ENCODE measurements around the gene MCM7.
A peak's percentile ranks its signal among the peaks of the same experiment; 100 is the strongest.
"Not testable (repeated sequence)": the region's sequence is repeated elsewhere in the genome, so short reads cannot be mapped to it uniquely, and the experiment has no call there.

Gene MCM7

GRCh38 chr7:100101016-100101862 lies at the start of gene MCM7, which contains the start of gene AP4M1:
Gene MCM7 (minus strand): TSS chr7:100101397. CDS start chr7:100101294, 103 bp downstream.
Gene AP4M1 (plus strand): TSS chr7:100101643. CDS start chr7:100101715, 72 bp downstream.
- peak; percentile 99 for DNase-seq (ENCODE audit: low spot score)

DNA sequence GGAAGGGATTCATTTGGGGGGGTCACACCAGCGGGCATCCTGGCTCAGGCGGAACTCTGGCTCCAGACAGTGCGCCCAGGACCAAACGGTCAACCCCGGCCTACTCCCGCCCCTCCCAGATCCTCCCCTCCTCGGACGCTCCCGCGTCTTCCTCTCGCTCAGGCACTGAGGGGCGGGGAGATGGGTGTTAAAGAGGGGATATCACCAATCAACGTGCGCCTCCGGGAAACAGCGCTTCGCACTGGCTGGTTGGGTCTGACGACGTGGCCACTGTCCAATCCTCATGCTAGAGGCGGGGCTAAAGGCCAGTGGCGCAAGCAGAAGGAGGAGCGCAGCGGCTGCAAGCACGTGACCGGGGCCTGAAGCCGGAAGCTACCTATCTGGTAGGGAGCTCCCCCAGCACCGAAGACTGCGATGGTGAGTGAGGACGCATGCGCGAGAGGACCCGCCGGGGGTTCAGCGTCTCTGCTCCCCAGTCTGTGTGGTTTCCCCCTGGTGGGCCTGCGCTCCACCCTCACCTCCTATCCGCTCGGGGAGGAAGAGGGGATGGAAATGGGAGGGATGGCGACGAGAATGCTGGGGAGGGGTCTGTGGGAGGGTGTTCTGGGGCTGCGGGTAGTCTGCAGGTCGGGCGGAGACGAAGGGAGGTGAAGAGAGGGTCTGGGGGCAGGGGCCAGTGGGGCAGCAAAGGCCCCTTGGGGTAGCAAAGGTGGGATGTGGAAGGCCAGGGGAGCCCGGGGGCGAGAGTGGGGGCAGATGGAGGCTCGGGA lies 47.5 kb upstream of the MCM7 start, which contains the start of gene LAMTOR4:
TSS of gene LAMTOR4 (plus strand) at position 360 of the 770 bp plus-strand sequence. CDS start at position 415, 55 bp downstream.
- peak; percentile 100 for DNase-seq (ENCODE audit: low spot score)

GRCh38 chr7:100148225-100148558 lies 47.0 kb upstream of the MCM7 start:
- DNase-seq (ENCODE audit: low spot score), result no peak

DNA sequence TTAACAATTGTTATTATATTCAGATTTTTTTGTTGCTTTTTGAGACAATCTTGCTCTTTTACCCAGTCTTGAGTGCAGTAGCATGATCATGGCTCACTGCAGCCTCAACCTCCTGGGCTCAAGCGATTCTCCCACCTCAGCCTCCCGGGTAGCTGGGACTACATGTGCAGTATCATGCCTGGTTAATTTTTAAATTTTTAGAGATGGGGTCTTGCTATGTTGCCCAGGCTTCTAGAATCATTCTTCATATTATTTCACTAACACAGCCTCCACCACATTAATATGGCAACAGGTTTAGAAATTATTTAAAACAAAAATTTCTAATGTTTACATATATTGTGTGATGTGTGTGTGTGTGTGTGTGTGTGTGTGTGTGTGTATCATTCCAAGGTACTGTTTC lies 46.1 kb upstream of the MCM7 start:
- no peak for DNase-seq (ENCODE audit: low spot score)

- not testable (repeated sequence) for DNase-seq (ENCODE audit: low spot score)
These were observed 45.2 kb upstream of the MCM7 start for GRCh38 chr7:100146350-100146749.

- DNase-seq (ENCODE audit: low spot score), result no peak
These were observed 41.3 kb upstream of the MCM7 start for GRCh38 chr7:100142461-100142860.

DNA sequence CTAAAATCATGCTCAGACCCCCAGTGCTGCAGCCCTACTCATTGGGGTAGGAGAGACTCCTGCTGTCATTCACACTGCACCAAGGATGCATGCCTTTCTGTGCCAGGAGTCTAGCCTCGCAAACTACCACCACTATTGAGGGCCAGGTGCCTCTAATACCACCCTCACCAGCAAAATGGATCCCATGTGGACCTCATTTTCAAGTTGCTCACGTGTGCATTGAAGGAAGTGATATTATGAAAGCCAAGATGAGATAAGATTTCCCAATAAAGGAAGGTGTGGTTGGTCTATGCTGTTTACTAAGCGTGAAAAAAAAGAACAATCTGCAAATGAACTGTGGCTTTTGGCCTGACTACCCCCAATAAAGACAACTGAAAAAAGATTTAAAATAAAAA lies 40.4 kb upstream of the MCM7 start:
- no peak for DNase-seq (ENCODE audit: low spot score)

DNA sequence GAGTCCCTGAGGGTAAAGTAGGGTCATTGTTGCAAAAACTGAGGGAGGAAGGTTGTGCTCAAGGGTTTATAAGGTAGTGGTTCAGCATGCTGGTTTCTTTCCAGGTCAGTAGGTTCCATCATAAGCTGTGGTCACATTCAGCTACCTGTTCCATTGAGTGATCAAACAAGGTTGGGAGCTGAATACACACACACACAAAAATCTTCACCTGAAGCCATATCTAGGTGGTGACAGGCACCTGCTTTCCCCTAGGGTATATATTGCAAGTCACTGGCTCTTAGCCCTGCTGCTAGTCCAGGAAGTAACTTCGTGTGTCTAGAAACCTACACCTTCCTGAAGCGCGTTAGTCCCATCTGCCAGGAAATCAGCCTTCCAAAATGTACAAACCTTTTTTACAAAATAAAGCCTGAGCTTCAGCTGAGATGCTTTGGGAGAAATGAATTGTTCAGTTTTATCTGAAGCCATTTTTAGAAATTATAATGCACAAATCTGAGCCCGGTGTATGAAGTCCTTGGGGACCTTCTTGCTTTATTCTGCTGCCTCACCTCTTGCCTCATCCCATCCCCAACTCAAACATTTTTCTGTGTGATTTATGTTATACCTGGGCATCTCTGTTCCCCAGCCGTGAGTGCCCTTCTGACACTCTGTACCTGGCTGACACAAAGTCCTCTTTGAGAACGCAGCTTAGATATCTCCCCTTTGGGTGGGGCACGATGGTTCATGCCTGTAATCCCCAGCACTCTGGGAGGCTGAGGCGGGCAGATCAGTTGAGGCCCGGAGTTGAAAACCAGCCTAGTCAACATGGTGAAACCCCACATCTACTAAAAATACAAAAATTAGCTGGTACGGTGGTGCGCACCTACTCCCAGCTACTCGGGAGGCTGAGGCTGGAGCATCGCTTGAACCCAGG lies 36.9 kb upstream of the MCM7 start:
- no peak for DNase-seq (ENCODE audit: low spot score)

DNA sequence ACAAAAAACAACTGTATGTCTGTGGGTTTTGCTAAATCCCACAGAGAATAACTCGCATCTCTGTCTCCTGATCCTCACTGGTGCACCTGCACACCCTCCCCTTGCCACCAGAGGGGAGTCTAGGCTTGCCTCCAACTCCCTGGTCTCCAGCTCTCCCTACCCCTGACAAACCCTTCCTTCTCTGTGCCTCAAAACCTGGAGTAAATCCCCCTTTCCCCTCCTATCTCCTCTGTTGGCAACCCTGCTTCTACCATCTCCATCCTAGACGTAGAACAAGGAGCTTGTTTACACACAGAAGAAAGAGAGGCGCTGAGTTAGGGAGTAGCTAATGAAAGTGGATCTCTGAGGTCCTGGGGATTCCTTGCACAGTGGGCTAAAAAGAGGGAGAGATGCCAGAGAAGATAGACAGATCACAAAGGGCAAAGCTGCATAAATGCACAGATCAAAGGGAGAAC lies 31.5 kb upstream of the MCM7 start:
- peak; percentile 68 for DNase-seq (ENCODE audit: low spot score)

DNA sequence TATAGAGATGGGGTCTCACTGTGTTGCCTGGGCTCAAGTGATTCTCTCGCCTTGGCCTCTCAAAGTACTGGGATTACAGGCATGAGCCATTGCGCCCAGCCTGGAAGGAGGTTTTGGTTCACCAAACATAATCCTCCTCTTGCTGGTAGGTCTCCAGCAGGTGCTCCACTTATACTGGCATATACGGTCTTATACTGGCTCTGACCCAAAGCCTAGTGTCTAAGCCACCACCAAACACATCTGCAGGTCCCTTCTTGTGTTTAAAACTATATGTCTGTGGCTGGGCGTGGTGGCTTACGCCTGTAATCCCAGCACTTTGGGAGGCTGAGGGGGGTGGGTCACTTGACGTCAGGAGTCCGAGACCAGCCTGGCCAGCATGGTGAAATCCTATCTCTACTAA lies 30.9 kb upstream of the MCM7 start:
- no peak for DNase-seq (ENCODE audit: low spot score)

DNA sequence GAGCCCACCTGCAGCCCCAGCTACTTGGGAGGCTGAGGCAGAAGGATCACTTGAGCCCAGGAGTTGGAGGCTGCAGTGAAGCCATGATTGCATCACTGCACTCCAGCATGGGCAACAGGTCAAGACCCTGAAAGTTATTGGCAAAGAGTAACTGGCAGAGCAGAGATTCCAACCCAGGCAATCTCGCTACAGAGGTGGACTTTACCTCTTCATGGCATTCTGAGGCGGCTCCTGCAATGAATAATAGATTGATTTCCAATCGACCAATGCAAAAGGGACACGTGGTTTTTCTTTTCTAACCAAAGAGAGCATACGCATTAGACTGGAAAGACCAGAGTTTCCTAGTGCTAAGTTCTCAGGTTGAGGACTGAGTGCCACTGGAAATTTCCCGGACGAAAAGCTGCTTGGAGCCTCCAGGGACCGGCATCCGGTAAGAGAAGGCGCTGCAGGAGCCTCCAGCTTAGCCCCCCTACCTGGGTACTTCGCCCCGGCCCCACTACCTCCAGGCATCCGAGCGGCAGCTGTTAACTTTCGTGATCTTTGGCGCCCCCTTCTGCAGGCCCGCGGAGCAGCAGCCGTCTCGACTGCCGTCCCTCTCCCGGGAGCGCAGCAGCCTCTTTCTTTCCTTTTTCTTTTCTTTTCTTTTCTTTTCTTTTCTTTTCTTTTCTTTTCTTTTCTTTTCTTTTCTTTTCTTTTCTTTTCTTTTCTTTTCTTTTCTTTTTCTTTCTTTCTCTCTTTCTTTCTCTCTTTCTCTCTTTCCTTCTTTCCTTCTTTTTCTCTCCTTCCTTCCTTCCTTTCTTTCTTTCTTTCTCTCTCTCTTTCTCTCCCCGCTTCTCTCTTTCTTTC lies 29.6 kb upstream of the MCM7 start:
- peak; percentile 70 for DNase-seq (ENCODE audit: low spot score)

DNA sequence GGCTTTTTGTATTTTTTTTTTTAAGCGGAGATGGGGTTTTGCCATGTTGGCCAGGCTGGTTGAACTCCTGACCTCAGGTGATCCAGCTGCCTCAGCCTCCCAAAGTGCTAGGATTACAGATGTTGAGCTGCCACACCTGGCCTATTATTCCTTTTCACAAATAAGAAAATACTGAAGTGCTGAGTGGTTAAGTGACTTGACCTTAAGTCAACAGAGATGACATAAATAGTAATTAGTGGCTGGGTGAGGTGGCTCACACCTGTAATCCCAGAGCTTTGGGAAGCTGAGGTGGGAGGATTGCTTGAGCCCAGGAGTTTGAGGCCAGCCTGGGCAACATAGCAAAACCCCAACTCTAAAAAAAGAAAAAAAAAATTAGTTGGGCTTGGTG lies 29.0 kb upstream of the MCM7 start:
- not testable (repeated sequence) for DNase-seq (ENCODE audit: low spot score)

DNA sequence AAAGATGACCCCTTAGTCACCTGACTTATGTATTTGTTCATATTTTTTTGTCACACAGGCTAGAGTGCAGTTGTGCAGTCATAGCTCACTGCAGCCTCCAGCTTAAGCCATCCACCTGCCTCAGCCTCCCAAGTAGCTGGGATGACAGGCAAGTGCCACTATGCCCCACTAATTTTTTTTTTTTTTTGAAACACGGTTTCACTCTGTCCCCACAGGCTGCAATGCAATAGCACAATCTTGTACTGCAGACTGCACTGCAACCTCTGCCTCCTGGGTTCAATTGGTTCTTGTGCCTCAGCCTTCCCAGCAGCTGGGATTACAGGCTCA lies 27.4 kb upstream of the MCM7 start:
- no peak for DNase-seq (ENCODE audit: low spot score)

DNA sequence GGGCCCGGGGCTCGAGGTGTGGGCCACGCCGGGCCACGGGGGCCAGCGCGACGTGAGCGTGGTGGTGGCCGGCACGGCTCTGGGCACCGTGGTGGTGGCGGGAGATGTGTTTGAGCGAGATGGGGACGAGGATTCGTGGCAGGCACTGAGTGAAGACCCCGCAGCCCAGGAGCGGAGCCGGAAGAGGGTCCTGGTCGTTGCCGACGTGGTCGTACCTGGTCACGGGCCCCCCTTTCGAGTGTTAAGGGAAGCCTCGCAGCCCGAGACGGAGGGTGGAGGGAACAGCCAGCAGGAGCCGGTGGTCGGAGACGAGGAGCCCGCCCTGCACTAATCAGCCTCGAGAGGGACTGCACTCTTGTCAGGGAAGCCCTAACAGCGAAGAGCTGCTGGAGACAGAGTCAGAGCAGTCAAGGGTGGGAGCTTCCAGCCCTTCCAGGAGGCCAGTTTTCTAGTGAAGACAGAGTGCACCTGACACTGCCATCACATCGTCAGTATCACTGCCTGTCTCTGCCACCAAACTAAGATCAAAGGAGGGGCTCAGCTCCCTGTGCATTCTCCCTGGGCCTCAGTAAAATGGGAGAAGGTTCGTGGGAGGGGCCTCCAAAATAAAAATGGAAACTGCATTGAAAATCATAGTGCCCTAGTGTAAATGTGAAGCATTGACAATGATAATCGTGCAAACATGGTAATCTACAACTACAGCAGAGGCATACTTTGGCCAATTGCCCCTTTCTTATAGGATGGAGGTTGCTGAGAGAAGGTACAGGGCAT lies 26.9 kb upstream of the MCM7 start:
- peak; percentile 62 for DNase-seq (ENCODE audit: low spot score)

DNA sequence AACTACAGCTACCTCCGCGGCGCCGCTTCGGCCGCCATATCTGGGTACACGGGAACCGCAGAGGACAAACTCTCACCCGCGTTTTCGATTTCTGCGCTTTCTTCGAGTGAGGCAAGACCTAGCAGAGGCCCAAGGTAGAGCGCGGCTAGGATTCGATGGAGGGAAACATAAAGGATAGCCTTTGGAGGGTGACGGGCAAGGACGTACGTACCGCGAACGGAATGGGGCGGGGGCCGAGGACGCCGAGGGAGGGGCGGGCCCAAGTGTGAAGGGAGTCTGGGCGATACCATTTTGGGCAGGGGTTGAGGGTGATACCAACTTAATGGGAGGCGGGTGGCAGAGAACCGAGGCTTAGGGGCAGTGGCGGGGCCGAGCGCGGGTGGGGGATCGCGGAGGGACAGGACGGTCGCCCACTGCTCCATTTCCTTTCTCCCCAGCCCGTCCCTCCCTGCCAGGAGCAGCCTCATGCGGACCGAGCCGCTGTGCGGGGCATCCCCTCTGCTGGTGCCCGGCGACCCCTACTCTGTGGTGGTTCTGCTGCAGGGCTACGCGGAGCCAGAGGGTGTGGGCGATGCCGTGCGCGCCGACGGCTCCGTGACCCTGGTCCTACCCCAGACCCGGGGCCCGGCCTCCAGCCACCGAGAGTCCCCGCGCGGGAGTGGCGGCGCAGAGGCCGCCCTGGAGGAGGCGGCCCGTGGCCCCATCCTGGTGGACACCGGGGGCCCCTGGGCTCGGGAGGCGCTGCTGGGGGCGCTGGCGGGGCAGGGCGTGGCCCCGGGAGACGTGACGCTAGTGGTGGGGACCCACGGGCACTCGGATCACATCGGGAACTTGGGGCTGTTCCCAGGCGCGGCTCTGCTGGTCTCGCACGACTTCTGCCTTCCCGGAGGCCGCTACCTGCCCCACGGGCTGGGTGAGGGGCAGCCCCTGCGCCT lies 26.0 kb upstream of the MCM7 start, which contains the start of gene MBLAC1:
TSS of gene MBLAC1 (plus strand) at position 37 of the 935 bp plus-strand sequence. CDS start at position 466, 429 bp downstream.
- DNase-seq (ENCODE audit: low spot score), result peak; percentile 96

DNA sequence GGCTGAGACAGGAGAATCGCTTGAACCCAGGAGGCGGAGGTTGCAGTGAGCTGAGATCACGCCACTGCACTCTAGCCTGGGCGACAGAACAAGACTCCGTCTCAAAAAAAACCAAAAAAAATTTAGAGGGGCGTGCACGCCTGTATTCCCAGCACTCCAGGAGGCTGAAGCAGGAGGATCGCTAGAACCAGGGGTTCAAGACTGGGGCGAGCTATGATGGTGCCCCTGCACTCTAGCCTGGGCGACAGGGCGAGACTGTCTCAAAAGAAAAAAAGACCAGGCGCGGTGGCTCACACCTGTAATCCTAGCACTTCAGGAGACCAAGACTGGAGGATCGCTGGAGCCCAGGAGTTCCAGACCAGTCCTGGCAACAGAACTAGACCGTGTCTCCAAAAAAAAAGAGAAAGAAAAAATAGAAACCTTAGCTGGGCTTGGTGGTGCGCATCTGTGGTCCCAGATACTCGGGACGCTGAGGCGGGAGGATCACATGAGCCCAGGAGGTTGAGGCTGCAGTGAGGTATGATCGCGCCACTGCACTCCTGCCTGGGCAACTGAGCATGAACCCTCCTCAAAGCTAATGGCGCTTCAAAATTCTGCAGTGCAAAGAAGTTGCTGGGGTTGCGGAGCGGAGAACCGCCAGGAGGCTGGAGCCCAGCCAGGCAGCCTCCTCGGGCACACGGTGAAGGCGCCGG lies 25.2 kb upstream of the MCM7 start:
- no peak for DNase-seq (ENCODE audit: low spot score)

GRCh38 chr7:100124301-100125230 lies 23.4 kb upstream of the MCM7 start:
- no peak for DNase-seq (ENCODE audit: low spot score)
